HUES6 (cell line): ENCODE measurements around the gene ZNF573.
A peak's percentile ranks its signal among the peaks of the same experiment; 100 is the strongest.
"Not testable (repeated sequence)": the region's sequence is repeated elsewhere in the genome, so short reads cannot be mapped to it uniquely, and the experiment has no call there.

Experiments used
- H3K27ac ChIP-seq: 2 replicates; pipeline ENCODE4 v1.7.0; 2013; ENCODE audit warnings: low read depth, mild to moderate bottlenecking, low read length, inconsistent platforms
- H3K27me3 ChIP-seq: 2 replicates; pipeline ENCODE4 v1.6.1; 2013; ENCODE audit warnings: low read length; ENCODE audit not compliant: control insufficient read depth, insufficient read depth
- H3K36me3 ChIP-seq: 2 replicates; pipeline ENCODE4 v1.6.1; 2013; ENCODE audit warnings: low read length; ENCODE audit not compliant: control insufficient read depth, insufficient read depth
- H3K4me1 ChIP-seq: 2 replicates; pipeline ENCODE4 v1.6.1; 2013; ENCODE audit warnings: low read length; ENCODE audit not compliant: control insufficient read depth, insufficient read depth
- H3K4me3 ChIP-seq: 2 replicates; pipeline ENCODE4 v1.5.1; 2013; ENCODE audit warnings: low read depth, low read length
- H3K9ac ChIP-seq: one replicate; pipeline ENCODE4 v1.6.1; 2013; ENCODE audit warnings: mild to moderate bottlenecking, low read length
- H3K9me3 ChIP-seq: 2 replicates; pipeline ENCODE4 v1.6.1; 2013; ENCODE audit warnings: low read depth, low read length; ENCODE audit not compliant: control insufficient read depth, insufficient read depth

Gene ZNF573

DNA sequence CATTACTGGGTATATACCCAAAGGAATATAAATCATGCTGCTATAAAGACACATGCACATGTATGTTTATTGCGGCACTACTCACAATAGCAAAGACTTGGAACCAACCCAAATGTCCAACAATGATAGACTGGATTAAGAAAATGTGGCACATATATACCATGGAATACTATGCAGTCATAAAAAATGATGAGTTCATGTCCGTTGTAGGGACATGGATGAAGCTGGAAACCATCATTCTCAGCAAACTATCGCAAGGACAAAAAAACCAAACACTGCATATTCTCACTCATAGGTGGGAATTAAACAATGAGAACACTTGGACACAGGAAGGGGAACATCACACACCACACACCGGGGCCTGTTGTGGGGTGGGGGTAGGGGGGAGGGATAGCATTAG lies 21.7 kb downstream of the ZNF573 start:
- H3K27ac ChIP-seq, H3K4me1 ChIP-seq, H3K27me3 ChIP-seq, H3K9ac ChIP-seq, H3K4me3 ChIP-seq, H3K9me3 ChIP-seq: not testable (repeated sequence)
- H3K36me3 ChIP-seq = peaks cover 10% of the 10 kb centered on the region; the same call in 1 of the 2 replicates

- Histone ChIP-seq H3K9ac (no peak overlapping the region), H3K36me3 (peaks cover 23% of the 10 kb centered on the region), H3K4me1 (no peaks in the 10 kb centered on the region), H3K27me3 (no peaks in the 10 kb centered on the region), H3K27ac (no peak overlapping the region), H3K9me3 (peaks cover 45% of the 10 kb centered on the region), H3K4me3 (no peak overlapping the region)
Observed at GRCh38 chr19:37738371-37738770, 41.0 kb downstream of the ZNF573 start.

DNA sequence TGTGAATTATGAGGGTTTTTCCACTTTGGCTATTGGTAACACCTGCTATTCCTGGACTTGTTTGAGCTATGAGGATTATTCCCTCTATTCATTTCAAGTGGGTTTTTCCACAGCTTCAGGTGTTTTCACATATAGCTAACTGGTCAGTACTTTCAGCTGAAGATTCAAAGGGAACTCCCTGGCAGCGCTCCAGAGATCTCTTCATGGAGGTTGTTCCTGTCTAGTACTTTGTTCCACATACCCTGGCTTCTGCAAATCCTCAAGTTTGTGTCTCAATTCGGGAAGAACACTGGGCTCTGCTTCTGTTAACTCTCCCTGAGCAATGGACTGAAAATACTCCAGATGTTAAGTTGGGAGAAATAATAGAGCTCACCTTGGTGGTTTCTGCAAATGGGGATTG lies 54.2 kb downstream of the ZNF573 start:
- no peak overlapping the region for H3K4me3 ChIP-seq
- H3K27ac ChIP-seq = no peak overlapping the region
- H3K4me1 ChIP-seq = no peaks in the 10 kb centered on the region
- no peaks in the 10 kb centered on the region for H3K27me3 ChIP-seq
- no peaks in the 10 kb centered on the region for H3K36me3 ChIP-seq
- H3K9ac ChIP-seq = no peak overlapping the region
- no peaks in the 10 kb centered on the region for H3K9me3 ChIP-seq

DNA sequence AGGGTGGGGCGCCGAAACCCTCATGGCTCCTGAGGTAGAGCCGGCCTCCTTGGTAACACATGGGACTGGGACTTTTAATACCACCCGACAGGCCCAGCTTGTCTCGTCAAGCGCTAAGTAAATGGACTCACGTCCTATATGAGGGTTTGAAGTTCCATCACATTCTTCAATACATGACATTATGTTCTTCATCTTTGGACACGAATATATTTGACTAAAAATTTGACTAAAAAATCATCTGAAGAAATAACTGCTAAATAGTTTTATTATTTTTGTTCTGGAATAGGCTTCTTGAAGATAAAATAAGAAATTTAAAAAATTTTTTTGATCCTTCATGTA lies 59.5 kb downstream of the ZNF573 start:
- Histone ChIP-seq H3K9me3 (no peaks in the 10 kb centered on the region; the same call in 1 of the 2 replicates), H3K36me3 (no peaks in the 10 kb centered on the region), H3K4me3 (peak overlapping the region; percentile 86), H3K4me1 (peaks cover 8% of the 10 kb centered on the region; the same call in 1 of the 2 replicates), H3K27me3 (no peaks in the 10 kb centered on the region), H3K9ac (no peak overlapping the region), H3K27ac (no peak overlapping the region)

DNA sequence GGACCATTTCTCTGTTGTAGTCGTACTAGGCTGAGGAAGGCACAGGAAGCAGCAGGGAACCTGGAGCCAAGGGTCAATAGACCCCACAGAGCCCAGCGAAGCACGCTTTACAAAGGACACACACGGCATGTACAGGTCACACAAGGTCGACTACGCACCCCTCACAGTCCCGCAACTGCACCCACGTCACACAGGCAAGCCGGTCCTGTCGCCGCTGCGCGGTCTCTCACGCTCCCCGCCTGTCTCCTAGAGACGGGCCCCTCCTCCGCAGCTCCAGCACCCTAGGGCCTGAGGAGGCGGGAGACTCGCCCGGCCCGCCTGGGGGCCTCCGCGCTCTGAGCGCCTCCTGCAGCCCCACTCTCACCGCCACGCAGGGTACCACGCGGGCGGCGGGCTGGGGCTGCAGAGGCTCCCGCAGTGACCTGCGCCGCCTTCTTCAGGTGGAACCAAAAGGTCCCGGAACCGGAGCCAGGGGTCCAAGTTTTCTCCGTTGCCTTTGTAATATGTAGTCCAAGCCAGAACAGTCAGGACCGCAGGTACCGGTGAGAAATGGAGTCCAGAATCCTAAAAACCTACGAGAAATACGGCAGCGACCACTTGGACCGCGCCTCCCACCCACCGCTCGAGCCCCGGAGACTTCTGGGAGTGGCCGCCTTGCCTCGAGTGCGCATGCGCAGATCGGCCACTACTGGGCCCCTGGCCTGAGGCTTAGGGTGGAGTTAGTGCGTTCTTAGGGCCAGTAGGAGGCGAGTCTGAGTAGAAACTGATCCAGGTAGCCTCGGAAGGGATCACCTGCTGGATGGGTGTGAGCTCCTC lies 60.1 kb downstream of the ZNF573 start, which contains the start of gene ZNF607:
TSS of gene ZNF607 (minus strand) at position 651 of the 816 bp plus-strand sequence. CDS start 8,143 bp downstream, outside the sequence.
- peak within 1 kb of the TSS; percentile 86 for H3K4me3 ChIP-seq
- H3K27me3 ChIP-seq = no peaks in the 10 kb centered on the region
- H3K9ac ChIP-seq = peak within 1 kb of the TSS; percentile 79
- peaks cover 8% of the 10 kb centered on the region; the same call in 1 of the 2 replicates for H3K4me1 ChIP-seq
- no peaks in the 10 kb centered on the region; the same call in 1 of the 2 replicates for H3K9me3 ChIP-seq
- H3K27ac ChIP-seq = no peak within 1 kb of the TSS
- H3K36me3 ChIP-seq = peaks cover 4% of the 10 kb centered on the region; the same call in 1 of the 2 replicates

GRCh38 chr19:37718304-37718703 lies 61.1 kb downstream of the ZNF573 start:
- H3K4me1 ChIP-seq = peaks cover 8% of the 10 kb centered on the region; the same call in 1 of the 2 replicates
- H3K36me3 ChIP-seq = peaks cover 10% of the 10 kb centered on the region; the same call in 1 of the 2 replicates
- peak overlapping the region; percentile 86 for H3K4me3 ChIP-seq
- no peak overlapping the region for H3K27ac ChIP-seq
- no peaks in the 10 kb centered on the region; the same call in 1 of the 2 replicates for H3K9me3 ChIP-seq
- H3K27me3 ChIP-seq = no peaks in the 10 kb centered on the region
- H3K9ac ChIP-seq = peak overlapping the region; percentile 79

DNA sequence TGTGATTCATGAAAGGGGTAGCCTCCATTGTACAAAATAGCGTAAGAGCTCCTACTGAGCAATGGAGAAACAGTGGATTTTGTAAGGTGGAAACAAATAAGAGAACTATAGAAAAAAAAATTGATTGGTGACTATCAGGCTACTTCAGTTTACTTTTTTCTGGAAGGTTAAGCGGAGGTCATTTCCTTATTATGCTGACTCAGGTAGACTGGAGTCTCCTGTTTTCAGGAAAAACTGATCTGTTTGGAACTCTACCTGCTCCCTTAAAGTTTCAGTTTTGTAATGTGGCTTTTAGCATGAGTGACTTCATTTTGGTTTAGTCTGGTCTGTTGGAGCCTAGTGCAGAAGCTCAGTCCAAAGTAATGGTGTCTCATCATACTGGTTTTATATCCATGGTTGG lies 63.2 kb downstream of the ZNF573 start:
- Histone ChIP-seq H3K36me3 (peaks cover 16% of the 10 kb centered on the region), H3K27ac (no peak overlapping the region), H3K9ac (no peak overlapping the region), H3K4me3 (0 out of 2 replicates have a peak overlapping the region, but pooled peaks have one; percentile 9), H3K9me3 (peaks cover 6% of the 10 kb centered on the region; the same call in 1 of the 2 replicates), H3K27me3 (no peaks in the 10 kb centered on the region), H3K4me1 (peaks cover 8% of the 10 kb centered on the region; the same call in 1 of the 2 replicates)

DNA sequence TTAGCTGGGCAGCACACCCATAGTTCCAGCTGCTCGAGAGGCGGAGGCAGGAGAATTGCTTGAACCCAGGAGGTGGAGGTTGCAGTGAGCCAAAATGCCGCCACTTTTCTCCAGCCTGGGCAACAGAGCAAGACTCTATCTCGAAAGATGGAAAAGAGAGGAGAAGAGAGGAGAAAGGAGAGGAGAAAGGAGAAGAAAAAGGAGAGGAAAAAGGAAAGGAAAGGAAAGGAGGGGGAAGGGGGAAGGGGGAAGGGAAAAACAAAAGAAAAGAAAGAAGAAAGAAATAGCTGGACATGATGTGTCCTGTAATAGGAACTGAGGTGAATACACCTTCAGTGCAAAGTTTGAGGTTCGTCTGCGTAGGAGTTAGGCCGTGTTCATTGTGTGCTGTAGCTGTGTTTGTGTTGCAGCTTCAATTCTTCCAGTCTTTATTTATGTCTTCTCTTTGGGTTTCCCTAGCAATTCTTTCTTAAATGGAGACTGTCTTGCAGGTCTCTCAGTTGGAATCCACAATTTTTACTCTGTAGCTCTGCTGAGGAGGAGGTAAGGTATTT lies 73.3 kb downstream of the ZNF573 start:
- H3K9ac ChIP-seq = no peak overlapping the region
- peaks cover 8% of the 10 kb centered on the region; the same call in 1 of the 2 replicates for H3K9me3 ChIP-seq
- no peaks in the 10 kb centered on the region for H3K27me3 ChIP-seq
- H3K27ac ChIP-seq = no peak overlapping the region
- H3K4me3 ChIP-seq = no peak overlapping the region
- no peaks in the 10 kb centered on the region for H3K4me1 ChIP-seq
- peaks cover 70% of the 10 kb centered on the region for H3K36me3 ChIP-seq

DNA sequence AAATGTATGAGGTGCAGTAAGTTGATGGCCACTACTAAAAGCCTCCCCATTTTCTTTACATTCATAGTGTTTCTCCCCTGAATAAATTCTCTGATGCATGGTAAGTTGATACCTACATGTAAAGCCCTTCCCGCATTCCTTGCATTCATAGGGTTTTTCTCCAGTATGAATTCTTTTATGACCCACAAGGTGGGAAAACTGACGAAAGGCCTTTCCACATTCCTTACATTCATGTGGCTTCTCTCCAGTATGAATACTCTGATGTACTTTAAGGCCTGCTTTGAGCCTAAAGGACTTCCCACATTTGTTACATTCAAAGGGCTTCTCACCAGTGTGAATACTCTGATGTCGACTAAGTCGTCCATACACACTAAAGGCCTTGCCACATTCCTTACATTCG lies 80.3 kb downstream of the ZNF573 start:
- peaks cover 5% of the 10 kb centered on the region; the same call in 1 of the 2 replicates for H3K27me3 ChIP-seq
- H3K9ac ChIP-seq = no peak overlapping the region
- H3K9me3 ChIP-seq = peaks cover 37% of the 10 kb centered on the region
- peaks cover 8% of the 10 kb centered on the region for H3K4me1 ChIP-seq
- no peak overlapping the region for H3K4me3 ChIP-seq
- H3K27ac ChIP-seq = no peak overlapping the region
- H3K36me3 ChIP-seq = peaks cover 59% of the 10 kb centered on the region

DNA sequence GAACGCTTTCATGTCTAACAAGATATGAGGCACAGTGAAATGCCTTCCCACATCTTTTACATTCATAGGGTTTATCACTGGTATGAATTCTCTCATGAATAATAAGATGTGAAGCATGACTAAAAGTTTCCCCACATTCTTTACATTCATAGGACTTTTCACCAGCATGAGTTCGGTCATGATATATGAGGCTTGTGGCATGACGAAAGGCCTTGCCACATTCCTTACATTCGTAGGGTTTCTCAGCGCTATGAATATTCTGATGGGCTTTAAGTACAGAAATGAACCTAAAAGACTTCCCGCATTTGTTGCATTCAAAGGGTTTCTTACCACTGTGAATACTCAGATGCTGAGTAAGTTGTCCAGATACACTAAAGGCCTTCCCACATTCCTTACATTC lies 81.2 kb downstream of the ZNF573 start:
- Histone ChIP-seq H3K27ac (no peak overlapping the region), H3K9me3 (peaks cover 36% of the 10 kb centered on the region), H3K36me3 (peaks cover 53% of the 10 kb centered on the region), H3K27me3 (peaks cover 11% of the 10 kb centered on the region; the same call in 1 of the 2 replicates), H3K4me1 (peaks cover 8% of the 10 kb centered on the region), H3K4me3 (no peak overlapping the region), H3K9ac (no peak overlapping the region)
